Tibial nerve (tissue), 3 donors: Measurements from ENCODE around the gene AAK1.

ENCODE experiments used
- CTCF ChIP-seq, 5 experiments: fragments of 200-600 bp in 3 of 5; fragments of 450-650 bp in 2 of 5; sonication (generic) in 3 of 5; IDR thresholded peaks; one replicate each; pipeline ENCODE4 v1.5.1; 2016 to 2019; ENCODE audit warnings: antibody characterized with exemption in 5 of 5, mild to moderate bottlenecking in 3 of 5, moderate library complexity in 2 of 5
- POLR2A ChIP-seq, 2 donors: fragments of 450-650 bp; IDR thresholded peaks; one replicate each; pipeline ENCODE4 v1.6.1; 2017; ENCODE audit warnings: antibody characterized with exemption in 2 of 2, mild to moderate bottlenecking in 2 of 2, moderate library complexity in 2 of 2

- TF ChIP-seq POLR2A (IDR thresholded peaks at IDR 0.05) (no peak), CTCF (IDR thresholded peaks at IDR 0.05) (no peak)
Measured at GRCh38 chr2:69682525-69682924, 39.0 kb upstream of the AAK1 start.
